Right renal pelvis (tissue), 4 donors: Measurements from ENCODE around the gene GNAO1. TPM values are rescaled to one million over a fixed set of nuclear protein-coding genes. Genes with fewer than 3 reads are reported as not detected.

ENCODE experiments used
- DNase-seq, 4 donors: peaks; one replicate each; pipeline ENCODE4 v3.0.0-alpha.2; 2013; ENCODE audit warnings: low read depth in 4 of 4, low spot score in 3 of 4, missing footprints in 1 of 4
- polyA plus RNA-seq, 4 donors: library from polyadenylated mRNA; unstranded; fragments of 120-200 nt; gene quantifications; one replicate each; pipeline ENCODE4 v1.2.1, GENCODE V29; 2013; ENCODE audit not compliant: insufficient read length in 4 of 4

GNAO1 gene
- polyA plus RNA-seq, 4 donors, result 4.7 to 7.1 (median 6.4) TPM

- no peak for DNase-seq
These were observed 91.2 kb downstream of the GNAO1 start for GRCh38 chr16:56282451-56282850.

- no peak for DNase-seq
These were observed 93.2 kb downstream of the GNAO1 start for GRCh38 chr16:56284521-56284920.

DNA sequence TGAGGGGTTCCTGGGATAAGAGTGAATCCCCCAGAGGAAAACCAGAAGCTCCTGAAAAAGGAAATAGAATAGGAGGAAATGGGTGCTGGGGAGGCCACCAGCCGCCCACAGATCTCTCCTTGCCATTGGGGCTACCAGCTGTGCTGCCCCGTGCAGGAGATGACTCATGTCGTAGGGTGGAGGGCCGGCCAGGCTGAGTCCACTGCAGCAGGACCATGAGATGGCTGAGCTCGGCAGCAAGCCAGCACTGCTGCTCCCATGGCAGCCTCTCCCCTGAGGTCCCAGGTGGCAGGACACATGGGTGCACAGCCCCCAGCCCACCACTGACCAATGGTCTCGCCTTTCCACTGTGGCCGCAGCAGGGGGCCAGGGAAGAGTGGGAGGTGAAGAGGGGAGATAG is 95.5 kb downstream of the GNAO1 start:
- DNase-seq, result no peak

DNA sequence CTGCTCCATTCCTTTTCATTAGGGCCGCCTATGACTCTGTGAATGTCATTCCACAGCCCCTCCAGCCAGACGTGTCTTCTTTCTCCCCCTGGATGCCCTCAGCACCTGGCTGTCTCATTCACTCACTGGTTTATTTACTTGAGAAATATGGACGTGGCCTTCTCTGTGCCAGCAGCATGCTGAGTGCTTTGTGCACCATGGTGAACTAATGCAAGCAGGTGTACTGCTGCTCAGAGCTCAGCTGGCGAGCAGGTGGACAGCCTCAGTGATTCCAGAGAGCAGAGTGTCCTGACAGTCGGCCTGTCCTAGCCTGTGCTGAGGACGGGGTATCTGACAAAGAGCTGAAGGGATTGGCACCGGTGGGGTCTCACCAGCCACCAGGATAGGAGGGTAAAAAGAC is 96.7 kb downstream of the GNAO1 start:
- DNase-seq, result no peak

DNA sequence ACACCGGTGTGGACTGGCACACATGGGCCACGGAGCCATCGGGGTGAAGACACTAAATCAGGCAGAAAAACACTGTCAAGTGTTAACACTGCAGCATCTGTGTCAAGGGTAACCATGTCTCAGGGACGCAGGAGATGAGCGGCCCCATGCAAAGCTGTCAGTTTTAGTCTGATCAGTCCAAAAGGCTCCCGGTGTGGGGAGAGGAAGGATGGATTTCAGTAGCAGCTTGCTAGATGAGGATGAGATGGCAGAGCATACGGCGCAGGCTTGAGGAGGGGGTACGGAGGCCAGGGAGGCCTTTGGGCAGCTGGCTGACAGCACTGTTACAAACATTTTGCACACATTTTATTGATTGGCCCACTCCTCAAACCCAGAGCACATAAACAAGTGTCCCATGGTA is 98.1 kb downstream of the GNAO1 start:
- DNase-seq, result no peak

DNA sequence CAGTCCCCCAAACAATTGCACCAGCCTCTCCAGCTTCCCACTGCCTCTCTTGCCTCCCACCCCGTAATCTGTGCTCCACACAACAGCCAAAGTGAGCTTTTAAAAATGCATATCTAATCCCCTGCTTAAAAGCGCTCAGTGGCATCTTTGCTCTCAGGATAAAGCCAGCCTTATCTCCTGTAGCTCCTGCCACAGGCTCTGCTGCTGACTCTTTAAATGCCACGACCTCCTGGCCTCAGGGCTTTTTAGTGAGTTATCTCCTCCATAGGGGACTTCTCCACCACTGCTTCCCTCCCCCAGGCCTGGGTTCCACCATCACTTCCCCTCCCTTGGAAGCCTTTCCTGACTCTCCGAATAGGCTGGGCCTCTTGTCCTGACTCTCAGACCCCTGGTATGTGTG is 98.6 kb downstream of the GNAO1 start:
- no peak for DNase-seq

DNA sequence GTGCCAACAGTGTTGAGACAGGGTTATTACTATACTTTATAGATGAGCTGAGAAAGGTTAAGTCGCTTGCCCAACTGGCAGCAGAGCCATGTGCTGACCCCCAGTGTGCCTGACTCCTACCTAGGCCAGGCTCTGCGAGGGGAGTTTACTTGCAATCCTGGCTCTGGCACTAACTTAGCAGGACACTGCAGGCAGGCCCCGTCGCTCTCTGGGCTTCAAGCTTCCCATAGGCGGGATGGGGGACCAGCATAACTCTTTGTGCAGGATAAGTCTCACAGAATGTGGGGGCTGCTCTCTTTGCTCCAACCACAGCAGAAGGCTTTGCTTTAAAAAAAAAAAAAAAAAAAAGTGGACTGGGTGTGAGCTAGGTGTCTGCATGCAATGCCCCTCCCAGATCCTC is 102.7 kb downstream of the GNAO1 start:
- no peak for DNase-seq

- DNase-seq, result no peak
These were observed 103.3 kb downstream of the GNAO1 start for GRCh38 chr16:56294579-56294978.

GRCh38 chr16:56295059-56295665 is 103.9 kb downstream of the GNAO1 start:
- DNase-seq, result no peak

- no peak for DNase-seq
These were observed 104.6 kb downstream of the GNAO1 start for GRCh38 chr16:56295739-56296527.

DNA sequence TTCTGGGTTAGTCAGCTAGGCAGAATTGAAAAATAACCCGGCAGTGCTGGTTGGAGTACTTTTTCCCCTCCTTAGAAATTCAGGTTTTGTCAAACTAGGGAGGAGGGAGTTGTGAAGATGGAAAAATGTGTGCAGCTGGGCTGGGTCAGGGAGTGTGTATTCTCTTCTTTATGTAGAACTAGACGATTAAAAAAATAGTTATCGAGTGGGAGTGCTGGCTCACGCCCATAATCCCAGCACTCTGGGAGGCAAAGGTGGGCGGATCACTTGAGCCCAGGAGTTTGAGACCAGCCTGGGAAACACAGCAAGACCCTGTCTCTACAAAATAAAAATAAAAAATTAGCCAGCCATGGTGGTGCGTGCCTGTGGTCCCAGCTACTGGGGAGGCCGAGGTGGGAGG is 106.4 kb downstream of the GNAO1 start:
- DNase-seq, result no peak

DNA sequence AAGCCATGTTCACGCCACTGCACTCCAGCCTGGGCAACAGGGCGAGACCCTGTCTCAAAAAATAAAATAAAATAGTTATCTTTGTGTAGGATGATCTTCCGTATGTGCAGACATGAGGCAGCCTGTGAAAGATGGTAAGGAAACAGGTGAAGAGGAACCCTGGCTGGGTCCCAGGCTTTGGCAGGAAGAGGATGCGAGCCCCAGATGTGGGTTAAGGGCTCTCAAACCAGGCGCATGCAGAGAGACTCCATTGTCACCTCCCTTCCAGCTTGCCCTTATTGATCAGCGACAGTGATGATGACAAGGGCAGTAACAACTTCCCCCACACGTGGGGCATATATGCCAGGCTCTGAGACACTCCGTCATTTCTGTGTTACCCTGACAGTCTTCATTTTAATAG is 106.8 kb downstream of the GNAO1 start:
- no peak for DNase-seq

- no peak for DNase-seq
These were observed 107.8 kb downstream of the GNAO1 start for GRCh38 chr16:56298948-56299596.

DNA sequence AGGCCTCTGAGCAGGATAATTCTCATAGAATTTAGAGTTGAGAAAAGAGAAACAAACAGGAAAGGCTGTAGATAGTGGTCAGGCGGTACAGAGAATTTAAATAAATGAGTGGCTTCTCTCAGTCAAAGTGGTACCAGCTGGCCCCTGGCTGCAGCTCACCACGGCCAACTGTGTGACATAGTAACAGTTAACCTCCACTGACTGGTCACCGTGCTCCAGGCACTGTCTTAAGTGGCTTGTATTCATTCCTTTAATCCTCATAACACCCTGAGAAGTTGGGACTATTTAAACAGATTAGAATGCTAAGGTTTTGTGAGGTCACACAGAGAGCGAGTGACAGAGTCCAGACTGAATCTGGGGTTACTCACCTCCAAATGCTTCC is 108.9 kb downstream of the GNAO1 start:
- no peak for DNase-seq

- no peak for DNase-seq
These were observed 109.9 kb downstream of the GNAO1 start for GRCh38 chr16:56300891-56301850.

DNA sequence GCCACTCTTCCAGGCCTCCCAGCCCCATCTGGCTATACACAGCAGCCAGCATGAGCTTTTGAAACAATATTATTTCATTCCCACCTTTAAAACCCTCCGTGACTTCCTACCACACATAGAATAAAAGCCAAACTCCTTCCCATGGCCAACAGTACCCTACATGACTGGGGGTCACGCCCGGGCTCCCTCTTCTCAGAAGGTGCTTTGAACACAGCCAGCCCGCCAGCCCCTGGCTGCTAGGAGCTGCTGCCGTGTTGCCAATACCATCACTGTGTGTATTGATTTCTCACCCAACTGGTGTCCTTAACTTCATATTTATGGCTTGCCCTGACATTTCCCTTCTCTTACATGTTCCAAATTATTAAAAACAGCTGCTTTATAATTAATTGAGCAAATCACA is 111.2 kb downstream of the GNAO1 start:
- DNase-seq, result no peak

GRCh38 chr16:56303066-56303715 is 111.9 kb downstream of the GNAO1 start:
- DNase-seq, result no peak

DNA sequence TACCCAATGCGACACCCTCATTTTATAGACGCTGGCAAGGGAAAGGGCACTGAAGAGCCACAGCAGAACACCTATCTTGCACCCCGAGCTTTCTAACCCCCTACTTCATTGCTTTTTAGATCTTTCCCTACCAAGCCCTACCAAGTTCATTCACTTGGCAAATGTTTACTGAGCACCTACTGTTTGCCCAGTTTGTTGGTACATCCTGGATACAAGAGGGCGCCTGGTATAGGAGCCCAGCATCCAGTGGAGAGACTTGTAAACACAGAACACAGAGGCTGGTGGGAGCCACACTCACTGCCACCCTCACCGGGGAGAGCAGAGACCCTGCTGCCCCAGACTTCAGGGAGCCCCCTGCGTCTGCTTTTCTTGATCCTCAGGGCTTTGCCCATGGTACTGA is 112.6 kb downstream of the GNAO1 start:
- DNase-seq, result no peak

- no peak for DNase-seq
These were observed 114.8 kb downstream of the GNAO1 start for GRCh38 chr16:56305956-56306565.
